D721Med (cell line): ENCODE results near the gene FIBIN.

Experiments used
- DNase-seq: peaks from one replicate; pipeline ENCODE4 v3.0.0; 2011; ENCODE audit warnings: low spot score; ENCODE audit not compliant: insufficient read length
- FAIRE-seq: peaks from 2 replicates; lab custom pipeline; 2011; peaks lifted over from hg19 to GRCh38; lab: Jason Lieb, UNC
- TF ChIP-seq, protein P1 (sequence below): IDR thresholded peaks from 2 replicates; pipeline ENCODE4 v1.5.1; 2012; ENCODE audit warnings: mild to moderate bottlenecking, control low read depth; ENCODE audit not compliant: insufficient read depth; ENCODE audit errors: missing control alignments

FIBIN gene

DNA sequence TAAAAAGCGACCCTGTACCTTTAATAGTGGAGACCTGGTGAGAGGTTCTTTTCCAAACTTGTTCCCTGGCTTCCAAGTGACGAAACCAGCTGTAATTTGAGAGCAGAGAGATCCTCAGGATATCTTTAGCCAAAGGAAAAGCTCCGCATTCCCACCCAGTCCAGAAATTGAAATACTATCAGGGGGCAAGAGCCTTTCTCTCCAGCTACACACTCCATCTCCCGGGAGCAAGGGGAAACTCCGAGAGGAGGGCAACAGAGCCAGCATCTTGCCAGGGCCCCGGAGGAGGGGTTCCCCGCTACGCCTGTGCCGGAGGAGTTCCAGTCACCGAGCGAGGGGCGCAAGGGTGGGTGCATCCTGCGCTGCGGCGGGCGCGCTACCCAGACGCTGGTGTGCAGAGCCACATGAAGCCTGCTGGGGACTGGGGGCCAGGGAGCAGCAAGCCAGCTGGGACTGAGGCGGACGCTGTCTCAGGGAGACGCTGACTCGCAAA, at the start of gene FIBIN:
FIBIN (plus strand) TSS at position 148 of the 493 bp plus-strand sequence. CDS start 415 bp downstream, outside the sequence.
- no peak for DNase-seq

DNA sequence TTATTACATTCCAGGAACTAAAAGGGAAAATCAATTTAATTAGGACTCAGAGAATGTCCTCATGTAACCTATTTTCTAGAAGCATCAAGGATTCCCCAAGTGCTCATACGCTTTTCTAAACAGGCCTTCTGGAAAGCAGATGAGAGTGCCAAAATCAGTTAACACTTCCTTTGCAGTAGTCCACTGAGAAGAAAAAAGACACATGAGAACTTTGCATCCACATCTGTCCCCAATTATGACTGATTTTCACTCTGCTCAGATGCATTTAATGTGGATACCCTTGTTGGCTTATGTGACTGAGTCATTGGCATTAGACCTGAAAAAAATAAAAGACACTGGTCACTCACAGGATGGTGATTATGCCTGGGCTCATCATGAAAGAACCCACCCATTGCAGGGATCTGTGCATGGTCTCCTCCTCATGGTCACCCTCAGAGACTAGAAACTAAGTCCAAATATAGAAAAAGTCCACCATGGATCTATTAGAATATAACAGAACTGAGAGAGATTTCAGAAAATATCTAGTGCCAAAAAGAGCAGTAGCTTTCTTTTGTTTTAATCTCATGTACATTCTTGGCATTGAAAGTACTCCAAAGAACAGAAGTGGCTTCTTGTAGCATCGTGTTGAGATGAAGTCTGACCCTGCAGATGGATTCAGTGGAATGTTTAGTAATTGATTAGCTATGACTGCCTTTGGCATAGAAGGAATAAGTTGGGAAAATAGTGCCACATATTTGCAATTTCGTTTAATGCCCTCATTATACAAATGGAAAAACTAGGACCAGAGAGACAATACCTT, 48.8 kb upstream of the FIBIN start:
- TF ChIP-seq, protein P1, sequence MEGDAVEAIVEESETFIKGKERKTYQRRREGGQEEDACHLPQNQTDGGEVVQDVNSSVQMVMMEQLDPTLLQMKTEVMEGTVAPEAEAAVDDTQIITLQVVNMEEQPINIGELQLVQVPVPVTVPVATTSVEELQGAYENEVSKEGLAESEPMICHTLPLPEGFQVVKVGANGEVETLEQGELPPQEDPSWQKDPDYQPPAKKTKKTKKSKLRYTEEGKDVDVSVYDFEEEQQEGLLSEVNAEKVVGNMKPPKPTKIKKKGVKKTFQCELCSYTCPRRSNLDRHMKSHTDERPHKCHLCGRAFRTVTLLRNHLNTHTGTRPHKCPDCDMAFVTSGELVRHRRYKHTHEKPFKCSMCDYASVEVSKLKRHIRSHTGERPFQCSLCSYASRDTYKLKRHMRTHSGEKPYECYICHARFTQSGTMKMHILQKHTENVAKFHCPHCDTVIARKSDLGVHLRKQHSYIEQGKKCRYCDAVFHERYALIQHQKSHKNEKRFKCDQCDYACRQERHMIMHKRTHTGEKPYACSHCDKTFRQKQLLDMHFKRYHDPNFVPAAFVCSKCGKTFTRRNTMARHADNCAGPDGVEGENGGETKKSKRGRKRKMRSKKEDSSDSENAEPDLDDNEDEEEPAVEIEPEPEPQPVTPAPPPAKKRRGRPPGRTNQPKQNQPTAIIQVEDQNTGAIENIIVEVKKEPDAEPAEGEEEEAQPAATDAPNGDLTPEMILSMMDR, result no peak
- DNase-seq, result no peak
- FAIRE-seq, result no peak

More for the DNA sequence above, at the start of gene FIBIN:
- FAIRE-seq, result no peak
- TF ChIP-seq, protein P1, result no peak

DNA sequence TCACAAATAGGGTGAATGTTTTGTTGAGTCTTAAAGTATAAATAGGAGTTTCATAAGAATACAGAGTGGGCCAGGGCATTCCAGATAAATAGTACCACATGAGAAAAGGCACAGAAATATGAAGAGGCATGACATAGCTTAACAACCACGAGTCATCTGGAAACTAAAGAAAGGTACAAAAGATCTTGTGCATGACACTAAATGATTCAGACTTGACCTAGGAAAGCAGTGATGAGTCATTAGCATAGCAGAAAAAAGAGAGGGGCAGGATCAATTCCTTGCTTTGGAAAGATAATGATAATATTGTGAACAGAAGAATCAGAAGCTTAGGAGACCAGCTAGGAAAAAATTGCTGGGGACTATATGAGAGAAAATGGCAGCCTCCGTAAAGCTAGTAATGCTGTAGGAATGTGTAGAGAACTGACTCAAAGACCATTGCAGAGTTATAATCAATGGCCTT, 47.6 kb upstream of the FIBIN start:
- no peak for FAIRE-seq
- DNase-seq, result no peak
- TF ChIP-seq, protein P1, result no peak

DNA sequence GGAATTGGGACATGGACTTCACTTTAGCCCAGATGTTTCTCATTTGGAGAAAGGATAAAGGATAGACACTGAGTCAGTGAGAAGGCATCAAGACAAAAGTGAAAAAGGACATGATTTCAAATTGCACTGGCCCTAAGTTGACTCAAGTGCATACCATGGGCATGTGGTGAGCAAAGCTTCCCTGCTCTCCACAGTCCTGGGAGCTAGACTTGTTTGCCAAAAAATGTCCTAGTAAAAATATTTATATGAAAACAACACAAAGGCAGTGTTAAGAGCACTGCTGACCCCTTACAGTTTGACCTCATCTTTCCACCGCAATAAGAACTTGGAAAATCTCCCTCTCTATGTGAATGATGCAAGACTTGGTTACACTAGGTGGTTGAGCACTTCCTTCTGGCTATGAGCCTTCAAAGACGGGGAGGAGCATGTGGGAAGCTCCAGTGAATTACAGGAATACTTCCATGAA, 46.5 kb upstream of the FIBIN start:
- no peak for FAIRE-seq
- no peak for DNase-seq
- TF ChIP-seq, protein P1, result no peak

DNA sequence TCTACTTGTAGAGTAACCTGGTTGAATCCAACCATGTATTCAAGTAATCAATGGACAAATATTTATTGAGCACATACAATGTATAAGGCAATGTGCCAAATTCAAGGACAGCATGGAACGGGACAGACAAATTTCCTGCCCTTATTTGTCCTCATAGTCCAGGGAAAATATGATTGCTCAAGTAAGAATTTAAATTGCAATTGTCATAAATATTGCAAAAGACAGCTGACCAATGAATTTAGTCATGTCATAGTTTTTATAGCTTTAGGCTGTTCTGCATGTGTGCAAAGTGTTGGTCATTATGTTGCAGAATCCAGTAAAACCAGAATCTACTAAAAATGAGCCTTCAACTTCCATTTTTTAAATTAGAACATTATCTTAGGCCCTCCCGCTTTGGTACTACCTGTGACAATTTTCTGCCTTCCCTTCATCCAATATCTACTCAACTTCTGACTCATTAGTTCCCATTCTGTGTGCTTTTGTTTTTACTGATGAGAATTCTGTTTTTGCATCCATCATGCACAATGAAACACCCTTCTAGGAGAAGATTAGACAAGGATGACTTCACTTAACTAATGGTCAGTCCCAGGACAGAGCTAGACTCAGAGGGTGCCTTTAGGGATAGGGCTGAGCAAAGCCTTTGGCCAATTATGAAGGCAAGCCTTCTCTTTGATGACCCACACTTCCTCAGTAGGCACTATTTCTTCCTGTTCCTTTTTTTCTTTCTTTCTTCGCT, 45.8 kb upstream of the FIBIN start:
- TF ChIP-seq, protein P1, result no peak
- FAIRE-seq, result no peak
- DNase-seq, result no peak

DNA sequence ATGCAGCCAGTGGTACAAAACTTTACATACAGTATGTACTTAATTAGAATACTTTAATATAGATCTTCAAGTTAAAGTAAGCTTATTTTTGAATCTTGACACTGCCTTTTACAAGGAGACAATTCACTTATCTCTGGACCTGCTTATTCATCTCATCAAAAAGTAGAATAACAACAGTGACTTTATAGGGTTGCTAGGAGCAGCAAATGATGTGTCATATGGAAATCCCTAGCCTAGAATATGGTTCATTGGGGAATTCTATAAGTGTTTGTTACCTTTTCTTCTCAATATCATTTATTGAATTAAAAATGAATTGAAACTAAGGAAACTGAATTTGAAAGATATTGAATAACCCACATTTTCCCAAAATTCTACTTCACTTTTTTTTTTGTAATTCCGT, 45.0 kb upstream of the FIBIN start:
- FAIRE-seq (no peak), DNase-seq (no peak)
- TF ChIP-seq, protein P1, result no peak
